ENCODE measurements around the gene CCDC40. TPM values are rescaled to one million over a fixed set of nuclear protein-coding genes. Genes with fewer than 3 reads are reported as not detected.

The CCDC40 gene
- total RNA-seq: 1 to 10 TPM; 1.7 to 3.1 (median 2.1) TPM
- long read RNA-seq: 0 reads

- H3K4me1 ChIP-seq: peaks cover 0 to 10% (median 4%) of the 10 kb centered on the region in 4 donors
- intact Hi-C loops (cut with DNase I): no loop called here
- no peak for TF ChIP-seq CTCF (IDR thresholded peaks at IDR 0.05)
- peak; percentile 50 for TF ChIP-seq POLR2A (IDR thresholded peaks at IDR 0.05)
- ATAC-seq (peak; percentile 90 to 95 (median 94)), DNase-seq (peak; percentile 91 to 93 (median 93))
- WGBS (ENCODE audit: insufficient coverage, low coverage, low lambda C conversion rate, missing lambda C conversion rate): no CpG with 5 or more reads among the region's 89 CpGs
- no peaks in the 10 kb centered on the region for H3K9me3 ChIP-seq
- H3K27me3 ChIP-seq: no peaks in the 10 kb centered on the region
- peak within 1 kb of the TSS; percentile 77 to 84 (median 81) for H3K4me3 ChIP-seq
- H3K27ac ChIP-seq: peak within 1 kb of the TSS; percentile 76 to 88 (median 88)
- no peaks in the 10 kb centered on the region for H3K36me3 ChIP-seq
Observed at GRCh38 chr17:80035937-80036714, at the start of gene CCDC40. CCDC40 (plus strand) TSS chr17:80036642; CDS start chr17:80036663, 21 bp downstream.

GRCh38 chr17:79987187-79987934 lies 49.1 kb upstream of the CCDC40 start:
- intact Hi-C loops (cut with DNase I): loop anchor here (10.0 kb wide), 3 partner anchors 63 to 183 kb away; no protein-coding TSS in a partner anchor
- Histone ChIP-seq H3K27me3 (no peaks in the 10 kb centered on the region), H3K4me1 (peaks cover 2 to 59% (median 28%) of the 10 kb centered on the region in 4 donors), H3K27ac (peak overlapping the region; percentile 66 to 91 (median 85)), H3K36me3 (no peaks in the 10 kb centered on the region), H3K9me3 (no peaks in the 10 kb centered on the region), H3K4me3 (no peak overlapping the region)
- ATAC-seq (peak in 1 of 4 donors; percentile 7), DNase-seq (peak in 2 of 3 donors; percentile 20 to 40)
- no peak for TF ChIP-seq POLR2A (IDR thresholded peaks at IDR 0.05)
- no peak for TF ChIP-seq CTCF (IDR thresholded peaks at IDR 0.05)
- WGBS (ENCODE audit: insufficient coverage, low coverage, low lambda C conversion rate, missing lambda C conversion rate): 53% methylated on average over 18 of the region's 18 CpGs

GRCh38 chr17:79987935-79988184 lies 48.6 kb upstream of the CCDC40 start:
- intact Hi-C loops (cut with DNase I): loop anchor here (10.0 kb wide), 3 partner anchors 63 to 183 kb away; no protein-coding TSS in a partner anchor
- Histone ChIP-seq H3K27me3 (no peaks in the 10 kb centered on the region), H3K4me3 (no peak overlapping the region), H3K27ac (peak overlapping the region; percentile 66 to 91 (median 85)), H3K36me3 (no peaks in the 10 kb centered on the region), H3K4me1 (peaks cover 2 to 64% (median 31%) of the 10 kb centered on the region in 4 donors), H3K9me3 (no peaks in the 10 kb centered on the region)
- TF ChIP-seq CTCF (IDR thresholded peaks at IDR 0.05): no peak
- TF ChIP-seq POLR2A (IDR thresholded peaks at IDR 0.05): no peak
- DNase-seq: no peak
- ATAC-seq: no peak
- WGBS (ENCODE audit: insufficient coverage, low coverage, low lambda C conversion rate, missing lambda C conversion rate): 36% methylated on average over 7 of the region's 7 CpGs

GRCh38 chr17:79988185-79988971 lies 48.1 kb upstream of the CCDC40 start:
- H3K9me3 ChIP-seq: no peaks in the 10 kb centered on the region
- peak; percentile 47 to 68 (median 54) for ATAC-seq
- H3K36me3 ChIP-seq: no peaks in the 10 kb centered on the region
- intact Hi-C loops (cut with DNase I): loop anchor here (10.0 kb wide), 3 partner anchors 64 to 184 kb away; no protein-coding TSS in a partner anchor
- DNase-seq: peak; percentile 84 to 93 (median 87)
- H3K27ac ChIP-seq: peak overlapping the region; percentile 66 to 91 (median 85)
- 11% methylated on average over 20 of the region's 28 CpGs for WGBS (ENCODE audit: insufficient coverage, low coverage, low lambda C conversion rate, missing lambda C conversion rate)
- H3K4me3 ChIP-seq: peak overlapping the region in 1 of 3 donors; percentile 0
- peaks cover 2 to 69% (median 33%) of the 10 kb centered on the region in 4 donors for H3K4me1 ChIP-seq
- no peak for TF ChIP-seq CTCF (IDR thresholded peaks at IDR 0.05)
- peak; percentile 53 for TF ChIP-seq POLR2A (IDR thresholded peaks at IDR 0.05)
- H3K27me3 ChIP-seq: no peaks in the 10 kb centered on the region
